ENCODE data around the gene ZFAND2A. TPM values are rescaled to one million over a fixed set of nuclear protein-coding genes. Genes with fewer than 3 reads are reported as not detected.
"Not testable (repeated sequence)": the region's sequence is repeated elsewhere in the genome, so short reads cannot be mapped to it uniquely, and the experiment has no call there.

Gene ZFAND2A
- total RNA-seq, 1 donor from 2014 or later = 19.9 TPM

DNA sequence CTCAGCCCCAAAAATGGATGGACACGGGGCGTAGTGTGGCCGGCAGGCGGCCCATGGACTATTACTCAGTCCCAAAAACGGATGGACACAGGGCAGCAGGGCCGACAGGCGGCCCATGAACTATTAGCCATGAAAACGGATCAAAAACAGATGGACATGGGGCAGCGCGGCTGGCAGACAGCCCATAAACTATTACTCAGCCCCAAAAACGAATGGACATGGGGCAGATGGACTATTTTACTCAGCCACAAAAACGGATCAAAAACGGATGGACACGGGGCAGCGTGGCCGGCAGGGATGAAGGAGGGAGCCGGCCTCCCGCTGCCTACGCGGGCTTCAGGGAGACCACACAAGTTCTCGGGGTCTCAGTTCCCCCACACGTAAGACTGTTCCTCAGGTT, 39.2 kb downstream of the ZFAND2A start:
- Histone ChIP-seq H3K27ac (no peak overlapping the region), H3K9me3 (no peaks in the 10 kb centered on the region), H3K36me3 (no peaks in the 10 kb centered on the region), H3K27me3 (no peaks in the 10 kb centered on the region), H3K4me3 (no peak overlapping the region), H3K4me1 (no peaks in the 10 kb centered on the region)
- intact Hi-C loops (cut with DNase I) = no loop called here
- peak; percentile 27 for DNase-seq
- no peak for ATAC-seq
- TF ChIP-seq, protein P1, sequence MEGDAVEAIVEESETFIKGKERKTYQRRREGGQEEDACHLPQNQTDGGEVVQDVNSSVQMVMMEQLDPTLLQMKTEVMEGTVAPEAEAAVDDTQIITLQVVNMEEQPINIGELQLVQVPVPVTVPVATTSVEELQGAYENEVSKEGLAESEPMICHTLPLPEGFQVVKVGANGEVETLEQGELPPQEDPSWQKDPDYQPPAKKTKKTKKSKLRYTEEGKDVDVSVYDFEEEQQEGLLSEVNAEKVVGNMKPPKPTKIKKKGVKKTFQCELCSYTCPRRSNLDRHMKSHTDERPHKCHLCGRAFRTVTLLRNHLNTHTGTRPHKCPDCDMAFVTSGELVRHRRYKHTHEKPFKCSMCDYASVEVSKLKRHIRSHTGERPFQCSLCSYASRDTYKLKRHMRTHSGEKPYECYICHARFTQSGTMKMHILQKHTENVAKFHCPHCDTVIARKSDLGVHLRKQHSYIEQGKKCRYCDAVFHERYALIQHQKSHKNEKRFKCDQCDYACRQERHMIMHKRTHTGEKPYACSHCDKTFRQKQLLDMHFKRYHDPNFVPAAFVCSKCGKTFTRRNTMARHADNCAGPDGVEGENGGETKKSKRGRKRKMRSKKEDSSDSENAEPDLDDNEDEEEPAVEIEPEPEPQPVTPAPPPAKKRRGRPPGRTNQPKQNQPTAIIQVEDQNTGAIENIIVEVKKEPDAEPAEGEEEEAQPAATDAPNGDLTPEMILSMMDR (IDR thresholded peaks at IDR 0.05) = no peak

DNA sequence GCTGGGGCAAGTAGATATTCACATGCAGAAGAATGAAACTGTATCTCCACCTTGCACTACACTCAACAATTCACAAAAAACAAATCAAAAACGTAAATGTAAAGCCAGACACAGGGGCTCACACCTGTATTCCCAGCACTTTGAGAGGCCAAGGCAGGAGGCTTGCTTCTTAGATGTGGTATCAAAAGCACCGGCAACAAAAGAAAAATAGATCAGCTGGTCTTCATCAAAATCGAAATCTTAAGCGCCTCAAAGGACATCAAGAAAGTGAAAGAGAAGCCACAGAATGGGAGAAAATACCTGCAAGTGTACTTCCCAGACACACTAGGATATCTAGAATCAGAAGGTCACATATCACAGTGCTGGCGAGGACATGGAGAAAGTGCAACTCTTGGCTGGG, 40.8 kb downstream of the ZFAND2A start:
- Histone ChIP-seq H3K27ac (no peak overlapping the region), H3K4me3 (no peak overlapping the region), H3K36me3 (no peaks in the 10 kb centered on the region), H3K4me1 (no peaks in the 10 kb centered on the region), H3K9me3 (no peaks in the 10 kb centered on the region), H3K27me3 (no peaks in the 10 kb centered on the region)
- TF ChIP-seq, protein P1 (IDR thresholded peaks at IDR 0.05) = no peak
- ATAC-seq (no peak), DNase-seq (no peak)
- intact Hi-C loops (cut with DNase I) = no loop called here

DNA sequence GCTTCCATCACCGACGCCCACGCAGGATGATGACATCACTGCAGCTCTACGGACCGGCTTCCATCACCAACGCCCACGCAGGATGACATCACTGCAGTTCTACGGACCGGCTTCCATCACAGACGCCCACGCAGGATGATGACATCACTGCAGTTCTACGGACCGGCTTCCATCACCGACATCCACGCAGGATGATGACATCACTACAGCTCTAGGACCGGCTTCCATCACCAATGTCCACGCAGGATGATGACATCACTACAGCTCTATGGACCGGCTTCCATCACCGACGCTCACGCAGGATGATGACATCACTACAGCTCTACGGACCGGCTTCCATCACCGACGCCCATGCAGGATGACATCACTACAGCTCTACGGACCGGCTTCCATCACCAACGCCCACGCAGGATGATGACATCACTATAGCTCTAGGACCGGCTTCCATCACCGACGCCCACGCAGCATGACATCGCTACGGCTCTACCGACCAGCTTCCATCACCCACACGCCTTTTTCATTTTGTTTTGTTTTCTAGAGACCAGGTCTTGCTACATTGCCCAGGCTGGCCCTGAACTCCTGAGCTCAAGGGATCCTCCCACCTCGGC, 42.6 kb downstream of the ZFAND2A start:
- DNase-seq = peak; percentile 21
- H3K4me1 ChIP-seq = no peaks in the 10 kb centered on the region
- H3K36me3 ChIP-seq = no peaks in the 10 kb centered on the region
- H3K27ac ChIP-seq = no peak overlapping the region
- no peaks in the 10 kb centered on the region for H3K27me3 ChIP-seq
- intact Hi-C loops (cut with DNase I) = no loop called here
- H3K9me3 ChIP-seq = no peaks in the 10 kb centered on the region
- no peak overlapping the region for H3K4me3 ChIP-seq
- TF ChIP-seq, protein P1 (IDR thresholded peaks at IDR 0.05) = no peak
- no peak for ATAC-seq

DNA sequence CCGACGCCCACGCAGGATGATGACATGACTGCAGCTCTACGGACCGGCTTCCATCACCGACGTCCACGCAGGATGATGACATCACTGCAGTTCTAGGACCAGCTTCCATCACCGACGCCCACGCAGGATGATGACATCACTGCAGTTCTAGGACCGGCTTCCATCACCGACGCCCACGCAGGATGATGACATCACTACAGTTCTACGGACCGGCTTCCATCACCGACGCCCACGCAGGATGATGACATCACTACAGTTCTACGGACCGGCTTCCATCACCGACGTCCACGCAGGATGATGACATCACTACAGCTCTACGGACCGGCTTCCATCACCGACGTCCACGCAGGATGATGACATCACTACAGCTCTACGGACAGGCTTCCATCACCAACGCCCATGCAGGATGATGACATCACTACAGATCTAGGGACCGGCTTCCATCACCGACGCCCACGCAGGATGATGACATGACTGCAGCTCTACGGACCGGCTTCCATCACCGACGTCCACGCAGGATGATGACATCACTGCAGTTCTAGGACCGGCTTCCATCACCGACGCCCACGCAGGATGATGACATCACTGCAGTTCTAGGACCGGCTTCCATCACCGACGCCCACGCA, 43.5 kb downstream of the ZFAND2A start:
- intact Hi-C loops (cut with DNase I); H3K27ac ChIP-seq; ATAC-seq; H3K36me3 ChIP-seq; H3K9me3 ChIP-seq; H3K4me3 ChIP-seq; H3K4me1 ChIP-seq; H3K27me3 ChIP-seq: not testable (repeated sequence)
- peak; percentile 26 for DNase-seq

DNA sequence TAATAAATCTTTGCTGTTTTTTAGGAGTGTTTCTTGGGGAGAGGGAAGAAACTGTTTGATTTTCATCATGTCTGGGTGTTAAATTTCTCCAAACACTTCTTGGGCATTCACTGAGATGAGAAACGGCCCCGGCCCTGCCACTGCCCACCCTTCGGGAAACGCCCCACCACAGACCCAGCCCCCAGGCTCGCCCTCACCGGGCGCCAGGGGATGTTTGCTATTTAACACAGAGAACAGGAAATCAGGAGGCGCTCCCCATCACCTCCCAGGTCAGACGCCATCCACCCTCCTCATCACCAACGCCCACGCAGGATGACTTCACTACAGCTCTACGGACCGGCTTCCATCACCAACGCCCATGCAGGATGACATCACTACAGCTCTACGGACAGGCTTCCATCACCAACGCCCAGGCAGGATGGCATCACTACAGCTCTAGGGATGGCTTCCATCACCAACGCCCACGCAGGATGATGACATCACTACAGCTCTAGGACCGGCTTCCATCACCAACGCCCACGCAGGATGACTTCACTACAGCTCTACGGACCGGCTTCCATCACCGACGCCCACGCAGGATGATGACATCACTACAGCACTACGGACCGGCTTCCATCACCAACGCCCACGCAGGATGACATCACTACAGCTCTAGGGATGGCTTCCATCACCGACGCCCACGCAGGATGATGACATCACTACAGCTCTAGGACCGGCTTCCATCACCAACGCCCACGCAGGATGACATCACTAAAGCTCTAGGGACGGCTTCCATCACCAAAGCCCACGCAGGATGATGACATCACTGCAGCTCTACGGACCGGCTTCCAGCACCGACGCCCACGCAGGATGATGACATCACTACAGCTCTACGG, 44.6 kb downstream of the ZFAND2A start:
- H3K4me3 ChIP-seq; H3K9me3 ChIP-seq; ATAC-seq; H3K36me3 ChIP-seq; H3K27me3 ChIP-seq; H3K27ac ChIP-seq; intact Hi-C loops (cut with DNase I); H3K4me1 ChIP-seq: not testable (repeated sequence)
- DNase-seq = peak; percentile 38

DNA sequence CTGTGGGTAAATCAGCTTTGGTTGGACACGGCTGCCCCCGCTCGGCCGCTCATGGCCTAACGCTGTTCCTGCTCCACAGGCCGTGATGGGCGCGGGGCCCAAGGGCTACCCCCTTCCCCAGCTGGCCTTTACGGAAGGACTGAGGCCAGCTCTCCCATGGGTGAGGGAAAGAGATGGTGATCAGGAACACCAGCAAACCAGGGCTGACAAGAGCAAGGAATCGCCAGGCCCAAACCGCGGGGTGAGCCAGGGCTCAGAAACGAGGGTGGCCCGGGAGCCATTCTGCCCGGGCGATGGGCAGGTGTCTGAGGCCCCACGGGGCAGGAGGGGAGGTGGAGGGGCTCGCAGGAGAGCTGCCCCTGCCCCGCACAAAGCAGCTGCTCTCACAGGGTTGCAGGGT, 45.5 kb downstream of the ZFAND2A start:
- Histone ChIP-seq H3K9me3 (no peaks in the 10 kb centered on the region), H3K27ac (no peak overlapping the region), H3K4me3 (no peak overlapping the region), H3K36me3 (no peaks in the 10 kb centered on the region), H3K4me1 (no peaks in the 10 kb centered on the region), H3K27me3 (no peaks in the 10 kb centered on the region)
- ATAC-seq (no peak), DNase-seq (peak; percentile 54)
- TF ChIP-seq, protein P1 (IDR thresholded peaks at IDR 0.05) = no peak
- intact Hi-C loops (cut with DNase I) = no loop called here

Data from upper lobe of right lung (tissue), 1 donor.